ENCODE measurements around the gene ZFP91. TPM values are rescaled to one million over a fixed set of nuclear protein-coding genes. Genes with fewer than 3 reads are reported as not detected.

ZFP91 gene
- total RNA-seq, 2 experiments from 2014 or later: 46.5 to 46.7 TPM

DNA sequence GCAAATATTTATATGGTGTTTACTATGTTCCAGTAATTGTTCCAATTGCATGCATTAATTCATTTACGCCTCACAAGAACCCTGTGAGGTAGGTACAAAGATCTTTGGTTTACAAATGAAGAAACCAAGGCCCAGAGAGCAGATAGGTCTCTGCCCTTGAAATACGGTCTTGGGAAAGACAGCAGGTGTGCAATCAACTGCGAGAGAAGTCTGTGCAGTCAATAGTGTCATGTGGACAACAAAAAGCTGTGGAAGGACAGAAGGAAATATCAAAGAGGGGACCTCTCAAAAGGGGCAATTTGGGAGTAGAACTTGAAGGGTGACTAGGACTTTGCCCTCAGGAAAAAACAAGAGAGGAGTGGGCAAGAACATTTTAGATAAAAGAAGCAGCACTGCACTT, 52.5 kb downstream of the ZFP91 start:
- intact Hi-C loops (cut with DNase I, micrococcal nuclease): loop anchor here in 1 of 2 experiments (5.0 kb wide), 1 partner anchor 64 kb away; no protein-coding TSS in a partner anchor
- H3K9me3 ChIP-seq (ENCODE audit: control insufficient read depth in 1 of 2, insufficient read depth in 1 of 2, low read length in 2 of 2): no peaks in the 10 kb centered on the region
- Mint-ChIP-seq H3K36me3 (ENCODE audit: low read depth) (no peaks in the 10 kb centered on the region), H3K4me3 (no peak overlapping the region), H3K27me3 (no peaks in the 10 kb centered on the region), H3K9me3 (no peaks in the 10 kb centered on the region), H3K4me1 (ENCODE audit: low read depth) (peaks cover 5% of the 10 kb centered on the region), H3K27ac (no peak overlapping the region)
- H3K27ac ChIP-seq (ENCODE audit: low read depth in 1 of 2, low read length in 2 of 2): no peak overlapping the region
- ATAC-seq (ENCODE audit: poor library complexity): no peak
- TF ChIP-seq, protein P1, sequence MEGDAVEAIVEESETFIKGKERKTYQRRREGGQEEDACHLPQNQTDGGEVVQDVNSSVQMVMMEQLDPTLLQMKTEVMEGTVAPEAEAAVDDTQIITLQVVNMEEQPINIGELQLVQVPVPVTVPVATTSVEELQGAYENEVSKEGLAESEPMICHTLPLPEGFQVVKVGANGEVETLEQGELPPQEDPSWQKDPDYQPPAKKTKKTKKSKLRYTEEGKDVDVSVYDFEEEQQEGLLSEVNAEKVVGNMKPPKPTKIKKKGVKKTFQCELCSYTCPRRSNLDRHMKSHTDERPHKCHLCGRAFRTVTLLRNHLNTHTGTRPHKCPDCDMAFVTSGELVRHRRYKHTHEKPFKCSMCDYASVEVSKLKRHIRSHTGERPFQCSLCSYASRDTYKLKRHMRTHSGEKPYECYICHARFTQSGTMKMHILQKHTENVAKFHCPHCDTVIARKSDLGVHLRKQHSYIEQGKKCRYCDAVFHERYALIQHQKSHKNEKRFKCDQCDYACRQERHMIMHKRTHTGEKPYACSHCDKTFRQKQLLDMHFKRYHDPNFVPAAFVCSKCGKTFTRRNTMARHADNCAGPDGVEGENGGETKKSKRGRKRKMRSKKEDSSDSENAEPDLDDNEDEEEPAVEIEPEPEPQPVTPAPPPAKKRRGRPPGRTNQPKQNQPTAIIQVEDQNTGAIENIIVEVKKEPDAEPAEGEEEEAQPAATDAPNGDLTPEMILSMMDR (IDR thresholded peaks at IDR 0.05): no peak
- no peaks in the 10 kb centered on the region for H3K36me3 ChIP-seq (ENCODE audit: insufficient read depth, low read length)
- no peaks in the 10 kb centered on the region for H3K4me1 ChIP-seq (ENCODE audit: insufficient read depth, low read length)
- DNase-seq: no peak
- no peaks in the 10 kb centered on the region for H3K27me3 ChIP-seq (ENCODE audit: control insufficient read depth in 1 of 2, insufficient read depth in 2 of 2, low read length in 2 of 2)
- no peak overlapping the region for H3K4me3 ChIP-seq (ENCODE audit: low read length)
- ChIA-PET POLR2A (no interaction called here), CTCF (interaction anchor here (1.7 kb wide), 1 partner anchor 63 kb away, joined by 4 read pairs; no protein-coding TSS in a partner anchor)

DNA sequence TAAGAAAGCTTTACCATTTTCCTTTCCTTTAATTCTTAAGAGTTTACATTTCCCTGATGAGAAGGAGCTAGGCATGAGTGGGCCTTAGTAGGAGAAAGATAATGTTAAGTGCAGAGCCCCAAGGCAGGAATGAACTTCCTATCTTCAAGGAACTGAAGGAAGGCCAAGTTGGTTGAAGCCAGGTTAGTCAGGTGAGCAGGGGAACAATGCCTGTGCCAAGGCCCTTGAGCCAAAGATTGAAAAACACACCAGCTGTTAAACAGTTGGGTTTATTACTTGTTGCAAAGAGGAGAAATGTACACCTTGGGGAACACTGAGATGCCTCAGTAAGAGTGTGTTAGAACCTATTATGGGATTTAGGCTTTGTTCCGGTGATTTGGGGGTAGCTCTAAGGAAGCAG, 53.6 kb downstream of the ZFP91 start:
- no peaks in the 10 kb centered on the region for H3K36me3 Mint-ChIP-seq (ENCODE audit: low read depth)
- Histone ChIP-seq H3K36me3 (ENCODE audit: insufficient read depth, low read length) (no peaks in the 10 kb centered on the region), H3K9me3 (ENCODE audit: control insufficient read depth in 1 of 2, insufficient read depth in 1 of 2, low read length in 2 of 2) (no peaks in the 10 kb centered on the region), H3K27me3 (ENCODE audit: control insufficient read depth in 1 of 2, insufficient read depth in 2 of 2, low read length in 2 of 2) (no peaks in the 10 kb centered on the region), H3K4me1 (ENCODE audit: insufficient read depth, low read length) (no peaks in the 10 kb centered on the region), H3K4me3 (ENCODE audit: low read length) (no peak overlapping the region), H3K27ac (ENCODE audit: low read depth in 1 of 2, low read length in 2 of 2) (no peak overlapping the region)
- CTCF ChIA-PET: interaction anchor here (1.7 kb wide), 1 partner anchor 65 kb away, joined by 4 read pairs; no protein-coding TSS in a partner anchor
- TF ChIP-seq, protein P1 (IDR thresholded peaks at IDR 0.05): no peak
- H3K9me3 Mint-ChIP-seq: no peaks in the 10 kb centered on the region
- ATAC-seq (ENCODE audit: poor library complexity): no peak
- POLR2A ChIA-PET: no interaction called here
- DNase-seq: no peak
- H3K4me1 Mint-ChIP-seq (ENCODE audit: low read depth): peaks cover 5% of the 10 kb centered on the region
- H3K27me3 Mint-ChIP-seq: no peaks in the 10 kb centered on the region
- H3K27ac Mint-ChIP-seq: no peak overlapping the region
- intact Hi-C loops (cut with DNase I, micrococcal nuclease): loop anchor here in 1 of 2 experiments (5.0 kb wide), 1 partner anchor 65 kb away; no protein-coding TSS in a partner anchor
- no peak overlapping the region for H3K4me3 Mint-ChIP-seq

DNA sequence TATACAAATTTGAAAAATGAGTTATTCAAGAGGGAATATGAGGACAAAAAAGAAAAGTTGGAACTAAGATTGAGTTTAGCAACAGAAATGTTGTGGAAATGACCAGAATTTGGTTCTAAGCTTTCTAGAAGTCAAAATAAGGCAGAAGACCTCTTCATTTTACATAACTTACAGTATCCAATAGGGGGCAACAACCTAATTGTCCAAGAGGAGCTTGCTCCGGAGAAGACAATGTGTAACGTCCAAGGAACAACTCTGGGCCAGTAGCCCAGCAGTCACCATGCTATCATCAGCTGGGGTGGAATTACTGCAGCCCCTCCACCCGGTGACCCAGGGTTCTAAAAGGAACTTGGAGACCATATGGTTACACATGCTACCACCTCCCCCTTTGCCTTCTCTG, 57.7 kb downstream of the ZFP91 start:
- no peaks in the 10 kb centered on the region for H3K27me3 Mint-ChIP-seq
- H3K27ac Mint-ChIP-seq: no peak overlapping the region
- ATAC-seq (ENCODE audit: poor library complexity) (no peak), DNase-seq (no peak)
- intact Hi-C loops (cut with DNase I, micrococcal nuclease): no loop called here
- no peak overlapping the region for H3K4me3 ChIP-seq (ENCODE audit: low read length)
- H3K36me3 ChIP-seq (ENCODE audit: insufficient read depth, low read length): no peaks in the 10 kb centered on the region
- TF ChIP-seq, protein P1 (IDR thresholded peaks at IDR 0.05): no peak
- no peaks in the 10 kb centered on the region for H3K9me3 Mint-ChIP-seq
- H3K36me3 Mint-ChIP-seq (ENCODE audit: low read depth): no peaks in the 10 kb centered on the region
- H3K4me3 Mint-ChIP-seq: no peak overlapping the region
- H3K27ac ChIP-seq (ENCODE audit: low read depth in 1 of 2, low read length in 2 of 2): no peak overlapping the region
- no peaks in the 10 kb centered on the region for H3K9me3 ChIP-seq (ENCODE audit: control insufficient read depth in 1 of 2, insufficient read depth in 1 of 2, low read length in 2 of 2)
- H3K4me1 Mint-ChIP-seq (ENCODE audit: low read depth): peaks cover 23% of the 10 kb centered on the region
- ChIA-PET CTCF (no interaction called here), POLR2A (no interaction called here)
- peaks cover 15% of the 10 kb centered on the region for H3K4me1 ChIP-seq (ENCODE audit: insufficient read depth, low read length)
- H3K27me3 ChIP-seq (ENCODE audit: control insufficient read depth in 1 of 2, insufficient read depth in 2 of 2, low read length in 2 of 2): no peaks in the 10 kb centered on the region

Data from CD4-positive, alpha-beta T cell (primary cell).